ENCODE data around the gene UBE2E2.

Gene UBE2E2

DNA sequence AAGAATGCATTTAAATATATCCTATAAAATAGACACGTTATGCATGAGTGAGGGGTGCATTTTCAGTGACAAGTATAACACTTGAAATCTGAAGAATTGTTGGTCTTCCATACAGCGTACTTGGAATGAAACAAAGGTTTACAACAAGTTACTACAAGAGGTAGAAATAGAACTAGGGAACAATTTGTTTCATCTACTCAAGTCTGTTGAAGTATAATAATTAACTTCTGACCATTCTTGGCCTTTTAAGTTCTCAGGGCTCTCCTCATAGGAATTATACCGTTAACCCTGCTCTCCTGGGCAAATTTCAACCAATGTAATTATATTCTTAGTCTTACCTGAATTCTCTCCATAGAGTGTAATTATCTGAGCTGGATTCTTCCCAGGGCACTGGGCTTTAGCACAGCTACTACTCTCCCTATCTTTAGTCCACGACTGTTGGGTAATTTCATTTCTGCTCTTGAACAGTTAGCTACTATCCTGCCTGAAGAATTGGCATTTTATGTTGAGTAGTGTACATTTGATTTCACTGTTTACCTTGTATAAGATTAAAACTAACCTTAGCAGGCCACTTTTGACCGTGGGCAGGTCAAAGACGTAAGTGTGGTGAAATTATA lies 100.6 kb downstream of the UBE2E2 start:
- H3K4me2 ChIP-seq (ENCODE audit: insufficient read depth, low read length) = no peak overlapping the region
- TF ChIP-seq, protein P1, sequence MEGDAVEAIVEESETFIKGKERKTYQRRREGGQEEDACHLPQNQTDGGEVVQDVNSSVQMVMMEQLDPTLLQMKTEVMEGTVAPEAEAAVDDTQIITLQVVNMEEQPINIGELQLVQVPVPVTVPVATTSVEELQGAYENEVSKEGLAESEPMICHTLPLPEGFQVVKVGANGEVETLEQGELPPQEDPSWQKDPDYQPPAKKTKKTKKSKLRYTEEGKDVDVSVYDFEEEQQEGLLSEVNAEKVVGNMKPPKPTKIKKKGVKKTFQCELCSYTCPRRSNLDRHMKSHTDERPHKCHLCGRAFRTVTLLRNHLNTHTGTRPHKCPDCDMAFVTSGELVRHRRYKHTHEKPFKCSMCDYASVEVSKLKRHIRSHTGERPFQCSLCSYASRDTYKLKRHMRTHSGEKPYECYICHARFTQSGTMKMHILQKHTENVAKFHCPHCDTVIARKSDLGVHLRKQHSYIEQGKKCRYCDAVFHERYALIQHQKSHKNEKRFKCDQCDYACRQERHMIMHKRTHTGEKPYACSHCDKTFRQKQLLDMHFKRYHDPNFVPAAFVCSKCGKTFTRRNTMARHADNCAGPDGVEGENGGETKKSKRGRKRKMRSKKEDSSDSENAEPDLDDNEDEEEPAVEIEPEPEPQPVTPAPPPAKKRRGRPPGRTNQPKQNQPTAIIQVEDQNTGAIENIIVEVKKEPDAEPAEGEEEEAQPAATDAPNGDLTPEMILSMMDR (IDR thresholded peaks at IDR 0.05; ENCODE audit: borderline replicate concordance, extremely low read depth, low read length, poor library complexity, severe bottlenecking) = no peak
- no peak for TF ChIP-seq EZH2 (IDR thresholded peaks at IDR 0.05; ENCODE audit: borderline replicate concordance, low read depth, low read length, severe bottlenecking)
- H3K9ac ChIP-seq (ENCODE audit: low read depth, low read length) = no peak overlapping the region
- no peaks in the 10 kb centered on the region for H3K9me3 ChIP-seq (ENCODE audit: insufficient read depth, low read length, severe bottlenecking)
- no peaks in the 10 kb centered on the region for H3K79me2 ChIP-seq (ENCODE audit: insufficient read depth, low read length)
- no peaks in the 10 kb centered on the region for H3K36me3 ChIP-seq (ENCODE audit: insufficient read depth, low read length)
- no peak for ATAC-seq (ENCODE audit: insufficient read depth, low read depth)
- H2AFZ ChIP-seq (ENCODE audit: low read depth, low read length) = no peak overlapping the region
- H3K4me3 ChIP-seq (ENCODE audit: low read depth in 1 of 2, low read length in 2 of 2) = no peak overlapping the region
- DNase-seq = no peak
- H3K27ac ChIP-seq (ENCODE audit: low read length) = no peak overlapping the region
- H3K4me1 ChIP-seq (ENCODE audit: insufficient read depth, low read length) = no peaks in the 10 kb centered on the region
- no peaks in the 10 kb centered on the region for H4K20me1 ChIP-seq (ENCODE audit: insufficient read depth, low read length)
- no peaks in the 10 kb centered on the region for H3K27me3 ChIP-seq (ENCODE audit: insufficient read depth, low read length, poor library complexity)

DNA sequence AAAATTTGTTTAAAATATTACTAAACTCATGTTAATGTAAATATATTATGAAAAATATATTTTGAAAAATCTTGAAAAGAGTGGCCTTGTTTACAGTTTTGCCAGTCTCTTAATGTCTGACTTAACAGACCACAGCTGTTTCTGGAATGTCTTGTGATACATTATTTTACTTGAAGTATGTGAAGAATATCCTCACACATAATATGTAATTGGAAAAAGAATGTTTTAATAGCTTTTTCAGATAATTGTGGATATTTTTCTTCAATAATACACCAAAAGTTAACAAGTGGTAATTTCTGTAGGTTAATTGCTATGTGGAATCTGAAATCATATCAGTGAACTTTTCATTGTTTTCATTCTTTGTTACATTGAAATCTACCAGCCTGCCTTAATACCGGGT lies 101.3 kb downstream of the UBE2E2 start:
- H3K27ac ChIP-seq (ENCODE audit: low read length) = no peak overlapping the region
- no peak overlapping the region for H3K4me2 ChIP-seq (ENCODE audit: insufficient read depth, low read length)
- H2AFZ ChIP-seq (ENCODE audit: low read depth, low read length) = no peak overlapping the region
- H3K9ac ChIP-seq (ENCODE audit: low read depth, low read length) = no peak overlapping the region
- H3K36me3 ChIP-seq (ENCODE audit: insufficient read depth, low read length) = no peaks in the 10 kb centered on the region
- no peaks in the 10 kb centered on the region for H3K27me3 ChIP-seq (ENCODE audit: insufficient read depth, low read length, poor library complexity)
- H3K79me2 ChIP-seq (ENCODE audit: insufficient read depth, low read length) = no peaks in the 10 kb centered on the region
- DNase-seq (no peak), ATAC-seq (ENCODE audit: insufficient read depth, low read depth) (no peak)
- no peaks in the 10 kb centered on the region for H3K4me1 ChIP-seq (ENCODE audit: insufficient read depth, low read length)
- H3K4me3 ChIP-seq (ENCODE audit: low read depth in 1 of 2, low read length in 2 of 2) = no peak overlapping the region
- no peak for TF ChIP-seq EZH2 (IDR thresholded peaks at IDR 0.05; ENCODE audit: borderline replicate concordance, low read depth, low read length, severe bottlenecking)
- TF ChIP-seq, protein P1 (IDR thresholded peaks at IDR 0.05; ENCODE audit: borderline replicate concordance, extremely low read depth, low read length, poor library complexity, severe bottlenecking) = no peak
- H4K20me1 ChIP-seq (ENCODE audit: insufficient read depth, low read length) = no peaks in the 10 kb centered on the region
- no peaks in the 10 kb centered on the region for H3K9me3 ChIP-seq (ENCODE audit: insufficient read depth, low read length, severe bottlenecking)

DNA sequence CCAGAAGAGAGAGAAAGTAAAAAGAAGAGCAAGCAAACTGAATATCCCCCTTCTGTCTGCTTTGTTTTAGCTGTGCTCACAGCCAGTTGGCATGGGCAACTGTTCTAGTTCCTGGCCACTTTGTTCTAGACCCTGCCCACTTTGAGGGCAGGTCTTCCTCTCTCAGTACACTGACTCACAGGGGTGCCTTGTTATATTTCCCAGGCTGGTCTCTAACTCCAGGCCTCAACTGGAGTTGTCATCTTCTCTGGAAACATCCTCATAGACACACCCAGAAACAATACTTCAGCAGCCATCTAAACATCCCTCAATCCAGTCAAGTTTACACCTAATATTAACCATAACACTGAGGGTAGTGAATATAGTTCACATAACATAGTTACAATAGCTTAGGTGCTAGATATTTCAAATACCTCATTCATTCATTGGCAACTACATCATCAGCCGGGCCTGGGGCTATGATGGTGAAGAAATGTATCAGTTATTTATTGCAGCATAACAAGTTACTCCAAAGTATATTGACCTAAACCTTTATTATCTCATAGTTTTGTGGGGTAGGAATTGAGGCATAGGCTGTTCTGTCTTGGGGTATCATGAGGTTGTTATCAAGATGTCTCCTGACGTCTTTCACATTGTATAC lies 106.0 kb downstream of the UBE2E2 start:
- no peaks in the 10 kb centered on the region for H3K79me2 ChIP-seq (ENCODE audit: insufficient read depth, low read length)
- no peak for ATAC-seq (ENCODE audit: insufficient read depth, low read depth)
- no peaks in the 10 kb centered on the region for H3K9me3 ChIP-seq (ENCODE audit: insufficient read depth, low read length, severe bottlenecking)
- no peak for DNase-seq
- H3K4me1 ChIP-seq (ENCODE audit: insufficient read depth, low read length) = no peaks in the 10 kb centered on the region
- no peak overlapping the region for H3K9ac ChIP-seq (ENCODE audit: low read depth, low read length)
- no peak overlapping the region for H3K27ac ChIP-seq (ENCODE audit: low read length)
- H3K4me3 ChIP-seq (ENCODE audit: low read depth in 1 of 2, low read length in 2 of 2) = no peak overlapping the region
- TF ChIP-seq, protein P1 (IDR thresholded peaks at IDR 0.05; ENCODE audit: borderline replicate concordance, extremely low read depth, low read length, poor library complexity, severe bottlenecking) = no peak
- no peak for TF ChIP-seq EZH2 (IDR thresholded peaks at IDR 0.05; ENCODE audit: borderline replicate concordance, low read depth, low read length, severe bottlenecking)
- H3K4me2 ChIP-seq (ENCODE audit: insufficient read depth, low read length) = no peak overlapping the region
- no peaks in the 10 kb centered on the region for H3K36me3 ChIP-seq (ENCODE audit: insufficient read depth, low read length)
- no peaks in the 10 kb centered on the region for H4K20me1 ChIP-seq (ENCODE audit: insufficient read depth, low read length)
- no peaks in the 10 kb centered on the region for H3K27me3 ChIP-seq (ENCODE audit: insufficient read depth, low read length, poor library complexity)
- no peak overlapping the region for H2AFZ ChIP-seq (ENCODE audit: low read depth, low read length)
